ENCODE measurements around the gene ANKS1A.

DNA sequence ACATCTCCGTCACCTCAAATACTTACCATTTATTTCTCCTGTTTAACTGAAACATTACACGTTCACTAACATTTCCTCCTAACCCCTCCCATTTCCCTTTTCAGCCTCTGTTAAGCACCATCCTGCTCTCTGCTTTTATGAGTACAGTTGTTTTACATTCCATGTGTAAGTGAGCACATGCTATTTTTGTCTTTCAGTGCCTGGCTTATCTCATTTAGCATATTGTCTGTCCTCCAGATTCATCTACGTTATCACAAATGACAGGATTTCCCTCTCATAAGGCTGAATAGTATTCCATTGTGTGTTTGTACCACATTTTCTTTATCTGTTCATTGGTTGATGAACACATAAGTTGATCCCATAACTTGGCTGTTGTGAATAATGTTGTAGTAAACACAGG is 23.9 kb upstream of the ANKS1A start:
- TF ChIP-seq, protein P1, sequence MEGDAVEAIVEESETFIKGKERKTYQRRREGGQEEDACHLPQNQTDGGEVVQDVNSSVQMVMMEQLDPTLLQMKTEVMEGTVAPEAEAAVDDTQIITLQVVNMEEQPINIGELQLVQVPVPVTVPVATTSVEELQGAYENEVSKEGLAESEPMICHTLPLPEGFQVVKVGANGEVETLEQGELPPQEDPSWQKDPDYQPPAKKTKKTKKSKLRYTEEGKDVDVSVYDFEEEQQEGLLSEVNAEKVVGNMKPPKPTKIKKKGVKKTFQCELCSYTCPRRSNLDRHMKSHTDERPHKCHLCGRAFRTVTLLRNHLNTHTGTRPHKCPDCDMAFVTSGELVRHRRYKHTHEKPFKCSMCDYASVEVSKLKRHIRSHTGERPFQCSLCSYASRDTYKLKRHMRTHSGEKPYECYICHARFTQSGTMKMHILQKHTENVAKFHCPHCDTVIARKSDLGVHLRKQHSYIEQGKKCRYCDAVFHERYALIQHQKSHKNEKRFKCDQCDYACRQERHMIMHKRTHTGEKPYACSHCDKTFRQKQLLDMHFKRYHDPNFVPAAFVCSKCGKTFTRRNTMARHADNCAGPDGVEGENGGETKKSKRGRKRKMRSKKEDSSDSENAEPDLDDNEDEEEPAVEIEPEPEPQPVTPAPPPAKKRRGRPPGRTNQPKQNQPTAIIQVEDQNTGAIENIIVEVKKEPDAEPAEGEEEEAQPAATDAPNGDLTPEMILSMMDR (IDR thresholded peaks at IDR 0.05), result no peak
- TF ChIP-seq POLR2A (IDR thresholded peaks at IDR 0.05), result no peak

Data from right lobe of liver (tissue), 4 donors.